G401 (cell line): Measurements from ENCODE around the gene OLIG1. TPM values are rescaled to one million over a fixed set of nuclear protein-coding genes. Genes with fewer than 3 reads are reported as not detected.

ENCODE experiments used
- DNase-seq: peaks from one replicate; pipeline ENCODE4 v3.0.0-alpha.2; 2015; ENCODE audit warnings: low spot score
- in situ Hi-C: cut with HindIII; loops from 2 replicates; pipeline ENCODE4 v1.10.0; 2016; ENCODE audit warnings: low sequenced_read_pairs, mixed read lengths
- total RNA-seq: library from RNA; depleted of rRNA; stranded (reverse); fragments of >200 nt; shearing (Covaris generic); gene quantifications from 2 replicates; pipeline ENCODE4 v1.2.3, GENCODE V29; 2014

The OLIG1 gene
- total RNA-seq, 1 experiment from 2014 or later, result not detected

- in situ Hi-C loops, result no loop called here
- DNase-seq, result no peak
Observed at GRCh38 chr21:33029975-33030461, 39.9 kb upstream of the OLIG1 start.

- in situ Hi-C loops, result no loop called here
- no peak for DNase-seq
Observed at GRCh38 chr21:33030633-33031032, 39.3 kb upstream of the OLIG1 start.

GRCh38 chr21:33031152-33031911, 38.6 kb upstream of the OLIG1 start:
- in situ Hi-C loops, result no loop called here

GRCh38 chr21:33032434-33033047, 37.4 kb upstream of the OLIG1 start:
- DNase-seq, result no peak
- in situ Hi-C loops, result no loop called here

More at GRCh38 chr21:33031152-33031911, 38.6 kb upstream of the OLIG1 start:
- no peak for DNase-seq

- in situ Hi-C loops, result no loop called here
- no peak for DNase-seq
Observed at GRCh38 chr21:33033094-33033951, 36.6 kb upstream of the OLIG1 start.

GRCh38 chr21:33033961-33034413, 36.0 kb upstream of the OLIG1 start:
- no peak for DNase-seq

GRCh38 chr21:33035147-33035546, 34.8 kb upstream of the OLIG1 start:
- no peak for DNase-seq

More at GRCh38 chr21:33033961-33034413, 36.0 kb upstream of the OLIG1 start:
- in situ Hi-C loops, result no loop called here

GRCh38 chr21:33036430-33037162, 33.3 kb upstream of the OLIG1 start:
- in situ Hi-C loops, result no loop called here
- DNase-seq, result no peak

More at GRCh38 chr21:33035147-33035546, 34.8 kb upstream of the OLIG1 start:
- in situ Hi-C loops, result no loop called here

GRCh38 chr21:33037501-33037900, 32.4 kb upstream of the OLIG1 start:
- in situ Hi-C loops, result no loop called here
- no peak for DNase-seq

GRCh38 chr21:33039536-33039935, 30.4 kb upstream of the OLIG1 start:
- in situ Hi-C loops, result no loop called here
- peak; percentile 46 for DNase-seq

- in situ Hi-C loops, result no loop called here
- no peak for DNase-seq
Observed at GRCh38 chr21:33040215-33040614, 29.7 kb upstream of the OLIG1 start.

GRCh38 chr21:33041981-33042380, 28.0 kb upstream of the OLIG1 start:
- DNase-seq, result no peak
- in situ Hi-C loops, result no loop called here

- in situ Hi-C loops, result no loop called here
- DNase-seq, result no peak
Observed at GRCh38 chr21:33042812-33043211, 27.1 kb upstream of the OLIG1 start.

- no peak for DNase-seq
- in situ Hi-C loops, result no loop called here
Observed at GRCh38 chr21:33046455-33046854, 23.5 kb upstream of the OLIG1 start.

- no peak for DNase-seq
- in situ Hi-C loops, result no loop called here
Observed at GRCh38 chr21:33047231-33047630, 22.7 kb upstream of the OLIG1 start.

- no peak for DNase-seq
- in situ Hi-C loops, result no loop called here
Observed at GRCh38 chr21:33051925-33052324, 18.0 kb upstream of the OLIG1 start.

GRCh38 chr21:33053951-33054350, 16.0 kb upstream of the OLIG1 start:
- in situ Hi-C loops, result no loop called here
- DNase-seq, result no peak

GRCh38 chr21:33055991-33056390, 13.9 kb upstream of the OLIG1 start:
- in situ Hi-C loops, result no loop called here
- DNase-seq, result no peak

- no peak for DNase-seq
- in situ Hi-C loops, result no loop called here
Observed at GRCh38 chr21:33057385-33057940, 12.5 kb upstream of the OLIG1 start.
